HG03439 (cell line): ENCODE results near the gene TMEM266.

Experiments
- ATAC-seq: cut with Tn5 transposase; IDR thresholded peaks from one replicate; pipeline ENCODE4 v1.9.1; 2021; ENCODE audit warnings: mild to moderate bottlenecking, moderate library complexity; ENCODE audit not compliant: unreplicated experiment

Gene TMEM266

GRCh38 chr15:76178296-76179000 lies 118.7 kb downstream of the TMEM266 start:
- ATAC-seq: no peak

GRCh38 chr15:76179023-76179422 lies 119.2 kb downstream of the TMEM266 start:
- ATAC-seq: no peak

- no peak for ATAC-seq
Measured at GRCh38 chr15:76180321-76180720, 120.5 kb downstream of the TMEM266 start.

- no peak for ATAC-seq
Measured at GRCh38 chr15:76181705-76182107, 121.9 kb downstream of the TMEM266 start.

GRCh38 chr15:76183930-76184649 lies 124.3 kb downstream of the TMEM266 start:
- no peak for ATAC-seq

- no peak for ATAC-seq
Measured at GRCh38 chr15:76184650-76185035, 124.9 kb downstream of the TMEM266 start.

- no peak for ATAC-seq
Measured at GRCh38 chr15:76185716-76186115, 125.9 kb downstream of the TMEM266 start.

- ATAC-seq: no peak
Measured at GRCh38 chr15:76187163-76187562, 127.4 kb downstream of the TMEM266 start.

GRCh38 chr15:76189106-76189505 lies 129.3 kb downstream of the TMEM266 start:
- ATAC-seq: no peak

GRCh38 chr15:76190070-76190564 lies 130.3 kb downstream of the TMEM266 start:
- no peak for ATAC-seq

GRCh38 chr15:76190751-76191538 lies 131.2 kb downstream of the TMEM266 start:
- ATAC-seq: peak; percentile 62

GRCh38 chr15:76191539-76192244 lies 131.9 kb downstream of the TMEM266 start:
- no peak for ATAC-seq

GRCh38 chr15:76192715-76193114 lies 132.9 kb downstream of the TMEM266 start:
- ATAC-seq: no peak

GRCh38 chr15:76193934-76194333 lies 134.1 kb downstream of the TMEM266 start:
- ATAC-seq: no peak

- ATAC-seq: no peak
Measured at GRCh38 chr15:76195506-76196268, 135.9 kb downstream of the TMEM266 start.

- ATAC-seq: no peak
Measured at GRCh38 chr15:76196269-76197231, 136.8 kb downstream of the TMEM266 start.

- no peak for ATAC-seq
Measured at GRCh38 chr15:76197703-76198455, 138.1 kb downstream of the TMEM266 start.

GRCh38 chr15:76198456-76199105 lies 138.8 kb downstream of the TMEM266 start:
- ATAC-seq: no peak
